Tibial nerve (tissue), 4 donors: ENCODE data around the gene MYO9B.

Source experiments
- CTCF ChIP-seq, 5 experiments: fragments of 200-600 bp in 3 of 5; fragments of 450-650 bp in 2 of 5; sonication (generic) in 3 of 5; IDR thresholded peaks; one replicate each; pipeline ENCODE4 v1.5.1; 2016 to 2019; ENCODE audit warnings: antibody characterized with exemption in 5 of 5, mild to moderate bottlenecking in 3 of 5, moderate library complexity in 2 of 5
- EP300 ChIP-seq, 2 donors: sonication (generic); formaldehyde crosslinking; IDR thresholded peaks; one replicate each; pipeline ENCODE4 v1.6.1; 2017; ENCODE audit warnings: antibody characterized with exemption in 2 of 2, mild to moderate bottlenecking in 1 of 2

- no peak for TF ChIP-seq CTCF (IDR thresholded peaks at IDR 0.05)
- TF ChIP-seq EP300 (IDR thresholded peaks at IDR 0.05) = no peak
Observed at GRCh38 chr19:17183271-17183761, 107.7 kb downstream of the MYO9B start.
